GM12878 (cell line): ENCODE measurements around the gene FOXL1. TPM values are rescaled to one million over a fixed set of nuclear protein-coding genes. Genes with fewer than 3 reads are reported as not detected.

Experiments
- ATAC-seq: fragments of 200-7000 bp; cut with Tn5 transposase; 3 replicates; pipeline ENCODE4 v1.9.1; 2020; ENCODE audit warnings: mild to moderate bottlenecking, moderate library complexity
- BruUV-seq: library from RNA; stranded (reverse); fragments of 400-500 nt; replicated peaks from 2 replicates; lab custom pipeline; 2021; lab: Mats Ljungman, UMichigan
- CTCF ChIA-PET: fragments of 300-600 bp; sonication (Branson Sonifier 250); formaldehyde crosslinking; extraction: SDS; loops from one replicate; lab custom pipeline; 2021; ENCODE audit warnings: inconsistent platforms; lab: Yijun Ruan, JAX
- POLR2A ChIA-PET: fragments of 350-600 bp; formaldehyde crosslinking; extraction: SDS; loops from one replicate; lab custom pipeline; 2021; ENCODE audit warnings: inconsistent platforms; lab: Charles Lee
- RAD21 ChIA-PET: fragments of 300-600 bp; sonication (Branson Sonifier 250); formaldehyde crosslinking; loops from one replicate; lab custom pipeline; 2023; ENCODE audit warnings: antibody characterized with exemption; ENCODE audit not compliant: unreplicated experiment; lab: Charles Lee
- SMC1A ChIA-PET: fragments of 300-600 bp; sonication (Branson Sonifier 250); formaldehyde crosslinking; loops from one replicate; lab custom pipeline; 2023; ENCODE audit not compliant: unreplicated experiment, uncharacterized antibody; lab: Charles Lee
- DNase-seq: peaks from one replicate; pipeline ENCODE4 v3.0.0-alpha.2; 2011; ENCODE audit warnings: low read depth, low spot score
- FAIRE-seq: peaks from 3 replicates; lab custom pipeline; 2011; peaks lifted over from hg19 to GRCh38; lab: Jason Lieb, UNC
- H2AFZ ChIP-seq: 2 replicates; pipeline ENCODE4 v1.6.0; 2011; ENCODE audit warnings: low read depth, low read length, control low read depth; ENCODE audit not compliant: control insufficient read depth
- H3K27ac ChIP-seq: 2 replicates; pipeline ENCODE4 v1.5.1; 2011; ENCODE audit warnings: control low read depth; ENCODE audit not compliant: control insufficient read depth, insufficient read depth
- H3K27me3 ChIP-seq, 2 experiments: replicated peaks in 1 of 2; 2 replicates each; pipeline versions ENCODE4 v1.6.0 to v1.6.1; 2011; ENCODE audit warnings: low read length in 1 of 2; ENCODE audit not compliant: control insufficient read depth in 2 of 2, insufficient read depth in 2 of 2
- H3K36me3 ChIP-seq, 2 experiments: 2 replicates each; pipeline ENCODE4 v1.5.1; 2011; ENCODE audit warnings: low read length in 1 of 2; ENCODE audit not compliant: control insufficient read depth in 2 of 2, insufficient read depth in 2 of 2
- H3K4me1 ChIP-seq: 2 replicates; pipeline ENCODE4 v1.6.1; 2011; ENCODE audit warnings: mild to moderate bottlenecking, low read length, moderate library complexity, mixed read lengths; ENCODE audit not compliant: control insufficient read depth, insufficient read depth
- H3K4me2 ChIP-seq: 2 replicates; pipeline ENCODE4 v1.6.0; 2011; ENCODE audit warnings: control low read depth; ENCODE audit not compliant: control insufficient read depth, insufficient read depth
- H3K4me3 ChIP-seq: fragments of 200-600 bp; sonication (generic); 2 replicates; pipeline ENCODE4 v1.5.1; 2016
- H3K79me2 ChIP-seq: 2 replicates; pipeline ENCODE4 v1.6.0; 2011; ENCODE audit warnings: low read length; ENCODE audit not compliant: control insufficient read depth, insufficient read depth
- H3K9ac ChIP-seq: 2 replicates; pipeline ENCODE4 v1.8.0; 2011; ENCODE audit warnings: low read length, control low read depth, mixed read lengths; ENCODE audit not compliant: control insufficient read depth, insufficient read depth
- H3K9me3 ChIP-seq: replicated peaks from 3 replicates; pipeline ENCODE4 v1.5.1; 2011; ENCODE audit warnings: mild to moderate bottlenecking, low read length; ENCODE audit not compliant: control insufficient read depth, insufficient read depth
- H4K20me1 ChIP-seq: 2 replicates; pipeline ENCODE4 v1.6.0; 2011; ENCODE audit not compliant: control insufficient read depth, insufficient read depth
- HDAC2 ChIP-seq: fragments of 200-600 bp; sonication (generic); IDR thresholded peaks from 2 replicates; pipeline ENCODE4 v1.6.1; 2017
- RUNX3 ChIP-seq: IDR thresholded peaks from 2 replicates; pipeline ENCODE4 v1.6.1; 2012; ENCODE audit warnings: low read length, inconsistent platforms
- SMC3 ChIP-seq: IDR thresholded peaks from 2 replicates; pipeline ENCODE4 v1.6.1; 2011; ENCODE audit warnings: low read length, improper control_type of control experiment, borderline replicate concordance
- WGBS: methylation state at CpG from one replicate; pipeline ENCODE4 v1.1.6; 2016; ENCODE audit warnings: low lambda C conversion rate; ENCODE audit not compliant: insufficient replicate concordance, insufficient coverage; ENCODE audit errors: missing lambda C conversion rate; 5-methylcytosine and 5-hydroxymethylcytosine counted together
- in situ Hi-C: fragments of 300-500 bp; cut with MboI; formaldehyde crosslinking; loops from 9 replicates; pipeline ENCODE4 v1.14.3; 2018; ENCODE audit warnings: mixed read lengths
- intact Hi-C: fragments of 100-400 bp; cut with micrococcal nuclease; formaldehyde crosslinking; loops from one replicate; pipeline ENCODE4 v1.14.2; 2022; ENCODE audit not compliant: unreplicated experiment
- polyA plus RNA-seq, 11 experiments: library from polyadenylated mRNA; depleted of rRNA in 4 of 11; unstranded in 6 of 11; stranded (reverse) in 5 of 11; fragments of >200 nt; fragmentation: Nextera tagmentation in 4 of 11; fragmentation: Illumina TruSeq in 1 of 11; extraction: Ambion mirVana in 4 of 11; extraction: Trizol in 1 of 11; gene quantifications; 1 replicate in 1 of 11; 2 replicates in 10 of 11; pipeline versions ENCODE4 v1.2.1 to v1.2.3, GENCODE V29; 2011 to 2016; ENCODE audit warnings: inconsistent platforms in 2 of 11, missing spikeins in 2 of 11, low read depth in 1 of 11
- total RNA-seq, 4 experiments: library from RNA; depleted of rRNA in 3 of 4; stranded (reverse); fragments of >200 nt in 3 of 4; fragmentation: Illumina TruSeq in 1 of 4; extraction: Trizol in 1 of 4; gene quantifications; 2 replicates each; pipeline versions ENCODE4 v1.2.1 to v1.2.3, GENCODE V29; 2013 to 2021
- TF ChIP-seq, protein P1 (sequence below): fragments of 450-650 bp; formaldehyde crosslinking; IDR thresholded peaks from 2 replicates; pipeline ENCODE4 v1.4.0; 2022; ENCODE audit warnings: mild to moderate bottlenecking, moderate library complexity
- TF ChIP-seq, protein P2 (sequence below), 3 experiments: IDR thresholded peaks in 2 of 3; conservative IDR thresholded peaks in 1 of 3; 2 replicates each; pipeline ENCODE4 v1.5.1; 2011; ENCODE audit warnings: low read depth in 3 of 3, low read length in 3 of 3, mild to moderate bottlenecking in 3 of 3, control low read depth in 2 of 3, moderate library complexity in 2 of 3, inconsistent platforms in 1 of 3, mixed read lengths in 1 of 3; ENCODE audit not compliant: control insufficient read depth in 2 of 3, insufficient read depth in 1 of 3; ENCODE audit errors: extremely low read depth in 1 of 3

FOXL1 gene
- total and polyA plus RNA-seq, 10 of the 15 experiments (the other 5 are each of a cell fraction or from before 2014, with no cell fraction given), result 0.05 TPM; not detected in 9

DNA sequence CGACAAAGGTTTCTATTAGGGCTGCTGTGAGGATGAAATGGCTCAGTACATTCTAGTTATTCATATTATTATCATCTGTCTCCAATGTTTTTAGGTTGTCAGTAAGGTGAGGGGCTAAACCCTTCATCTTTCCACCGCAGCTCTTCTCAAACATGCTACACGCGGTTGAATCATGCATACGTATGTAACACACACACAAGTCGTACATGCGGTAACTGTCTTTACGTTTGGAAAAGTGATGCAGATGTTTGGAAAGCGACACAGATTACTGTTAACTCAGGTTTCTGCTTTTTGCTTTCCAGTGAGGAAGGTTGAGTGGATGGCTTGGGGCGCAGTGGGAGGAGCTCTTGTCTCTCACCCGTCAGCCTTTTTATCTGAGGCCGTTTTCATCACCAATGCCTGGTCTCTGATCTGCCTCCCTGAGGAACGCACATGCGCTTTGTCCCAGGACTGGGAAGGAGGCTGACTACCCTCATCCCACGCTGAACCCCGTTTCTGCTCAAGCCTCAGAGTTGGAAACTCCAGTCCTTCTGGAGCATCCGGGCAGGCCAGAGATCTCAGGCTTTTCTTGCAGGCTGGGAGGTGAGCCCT, 3.2 kb upstream of the FOXL1 start (continued):
- TF ChIP-seq, protein P1, sequence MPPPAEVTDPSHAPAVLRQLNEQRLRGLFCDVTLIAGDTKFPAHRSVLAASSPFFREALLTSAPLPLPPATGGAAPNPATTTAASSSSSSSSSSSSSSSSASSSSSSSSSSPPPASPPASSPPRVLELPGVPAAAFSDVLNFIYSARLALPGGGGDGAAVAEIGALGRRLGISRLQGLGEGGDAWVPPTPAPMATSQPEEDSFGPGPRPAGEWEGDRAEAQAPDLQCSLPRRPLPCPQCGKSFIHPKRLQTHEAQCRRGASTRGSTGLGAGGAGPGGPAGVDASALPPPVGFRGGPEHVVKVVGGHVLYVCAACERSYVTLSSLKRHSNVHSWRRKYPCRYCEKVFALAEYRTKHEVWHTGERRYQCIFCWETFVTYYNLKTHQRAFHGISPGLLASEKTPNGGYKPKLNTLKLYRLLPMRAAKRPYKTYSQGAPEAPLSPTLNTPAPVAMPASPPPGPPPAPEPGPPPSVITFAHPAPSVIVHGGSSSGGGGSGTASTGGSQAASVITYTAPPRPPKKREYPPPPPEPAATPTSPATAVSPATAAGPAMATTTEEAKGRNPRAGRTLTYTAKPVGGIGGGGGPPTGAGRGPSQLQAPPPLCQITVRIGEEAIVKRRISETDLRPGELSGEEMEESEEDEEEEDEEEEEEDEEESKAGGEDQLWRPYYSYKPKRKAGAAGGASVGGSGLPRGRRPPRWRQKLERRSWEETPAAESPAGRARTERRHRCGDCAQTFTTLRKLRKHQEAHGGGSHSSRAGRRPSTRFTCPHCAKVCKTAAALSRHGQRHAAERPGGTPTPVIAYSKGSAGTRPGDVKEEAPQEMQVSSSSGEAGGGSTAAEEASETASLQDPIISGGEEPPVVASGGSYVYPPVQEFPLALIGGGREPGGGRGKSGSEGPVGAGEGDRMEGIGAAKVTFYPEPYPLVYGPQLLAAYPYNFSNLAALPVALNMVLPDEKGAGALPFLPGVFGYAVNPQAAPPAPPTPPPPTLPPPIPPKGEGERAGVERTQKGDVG (CRISPR knock-in tag), result no peak
- TF ChIP-seq HDAC2, result no peak

DNA sequence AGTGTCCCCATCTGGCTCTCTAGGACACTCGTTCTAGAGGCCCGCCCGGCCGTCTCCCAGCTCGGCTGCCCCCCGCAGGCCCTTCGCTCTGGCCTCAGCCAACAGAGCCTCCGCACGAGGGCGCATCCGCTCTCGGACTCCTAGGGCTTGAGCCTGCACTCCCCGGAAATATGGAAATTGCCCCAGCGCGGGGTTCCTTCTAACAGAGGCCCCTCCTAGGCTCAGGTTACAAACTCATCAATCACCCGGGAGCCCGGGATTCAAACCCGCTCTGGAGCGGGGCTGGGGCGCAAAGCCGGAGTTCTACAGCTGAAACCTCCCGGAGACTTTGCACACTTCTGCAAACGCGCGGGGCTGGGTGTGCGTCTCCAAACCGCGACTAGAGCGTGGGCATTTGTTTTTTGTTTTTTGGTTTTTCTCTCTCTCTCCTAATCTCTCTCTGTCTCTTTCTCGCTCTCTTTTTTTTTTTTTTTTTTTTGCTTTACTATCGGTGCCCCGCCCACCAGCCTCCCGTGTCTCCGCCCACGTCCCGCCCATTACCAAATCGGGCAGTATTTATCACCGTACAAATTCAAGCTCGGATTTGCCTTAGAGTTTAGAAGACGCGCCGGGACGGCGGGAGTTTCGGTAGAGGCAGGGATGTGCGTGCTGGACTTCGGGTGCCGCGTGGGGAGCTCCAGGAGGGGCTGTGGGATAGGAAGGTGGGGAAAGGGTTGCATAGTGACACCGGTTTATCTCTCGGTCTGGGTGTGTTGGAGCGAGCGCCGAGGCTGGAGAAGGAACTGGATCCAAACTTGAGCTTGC, 2.4 kb upstream of the FOXL1 start:
- ATAC-seq (peak; percentile 87), FAIRE-seq (no peak), DNase-seq (no peak)
- ChIA-PET CTCF (interaction anchor here (0.5 to 1.8 kb wide), 7 partner anchors 11 to 486 kb away, joined by 3 to 7 read pairs (median 3); no protein-coding TSS in a partner anchor), SMC1A (interaction anchor here (0.7 kb wide), 1 partner anchor 189 kb away, joined by 3 read pairs; no protein-coding TSS in a partner anchor), POLR2A (interaction anchor here (0.6 to 0.7 kb wide), 2 partner anchors 88 to 670 kb away, joined by 3 to 5 read pairs; no protein-coding TSS in a partner anchor), RAD21 (interaction anchor here (0.5 to 1.8 kb wide), 4 partner anchors 12 to 659 kb away, joined by 3 to 7 read pairs (median 4); no protein-coding TSS in a partner anchor)
- H3K79me2 ChIP-seq, result no peaks in the 10 kb centered on the region
- no peak overlapping the region for H3K27ac ChIP-seq
- no peaks in the 10 kb centered on the region for H3K9me3 ChIP-seq
- no peaks in the 10 kb centered on the region for H3K36me3 ChIP-seq
- no peak overlapping the region for H3K4me2 ChIP-seq
- peaks cover 2 to 4% of the 10 kb centered on the region in 2 experiments; a peak in 2 of 4 replicates for H3K27me3 ChIP-seq
- H2AFZ ChIP-seq, result no peak overlapping the region
- in situ Hi-C loops (no loop called here), intact Hi-C loops (no loop called here)
- WGBS, result 13% methylated on average over 50 of the region's 54 CpGs
- no peak overlapping the region for H3K9ac ChIP-seq
- H3K4me1 ChIP-seq, result no peaks in the 10 kb centered on the region
- no peak overlapping the region for H3K4me3 ChIP-seq
- peak; percentile 7; the same call in 1 of the 2 replicates for TF ChIP-seq SMC3
- TF ChIP-seq, protein P2, sequence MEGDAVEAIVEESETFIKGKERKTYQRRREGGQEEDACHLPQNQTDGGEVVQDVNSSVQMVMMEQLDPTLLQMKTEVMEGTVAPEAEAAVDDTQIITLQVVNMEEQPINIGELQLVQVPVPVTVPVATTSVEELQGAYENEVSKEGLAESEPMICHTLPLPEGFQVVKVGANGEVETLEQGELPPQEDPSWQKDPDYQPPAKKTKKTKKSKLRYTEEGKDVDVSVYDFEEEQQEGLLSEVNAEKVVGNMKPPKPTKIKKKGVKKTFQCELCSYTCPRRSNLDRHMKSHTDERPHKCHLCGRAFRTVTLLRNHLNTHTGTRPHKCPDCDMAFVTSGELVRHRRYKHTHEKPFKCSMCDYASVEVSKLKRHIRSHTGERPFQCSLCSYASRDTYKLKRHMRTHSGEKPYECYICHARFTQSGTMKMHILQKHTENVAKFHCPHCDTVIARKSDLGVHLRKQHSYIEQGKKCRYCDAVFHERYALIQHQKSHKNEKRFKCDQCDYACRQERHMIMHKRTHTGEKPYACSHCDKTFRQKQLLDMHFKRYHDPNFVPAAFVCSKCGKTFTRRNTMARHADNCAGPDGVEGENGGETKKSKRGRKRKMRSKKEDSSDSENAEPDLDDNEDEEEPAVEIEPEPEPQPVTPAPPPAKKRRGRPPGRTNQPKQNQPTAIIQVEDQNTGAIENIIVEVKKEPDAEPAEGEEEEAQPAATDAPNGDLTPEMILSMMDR (IDR thresholded peaks at IDR 0.05 in 2 of 3, conservative IDR thresholded peaks at IDR 0.05 in 1 of 3; ENCODE audit: control insufficient read depth in 2 of 3, extremely low read depth in 1 of 3, insufficient read depth in 1 of 3, low read depth in 3 of 3, low read length in 3 of 3), result peak in 2 of 3 experiments; percentile 20 to 32; a peak in 2 of 6 replicates
- no peak for TF ChIP-seq RUNX3
- TF ChIP-seq, all 136 proteins: peak for 2
- no peaks in the 10 kb centered on the region for H4K20me1 ChIP-seq
- BruUV-seq, result no TSS peak
